Spleen (tissue), 11 donors: ENCODE data around the gene CCNA1. TPM values are rescaled to one million over a fixed set of nuclear protein-coding genes. Genes with fewer than 3 reads are reported as not detected.

Experiments
- DNase-seq: peaks from one replicate; pipeline ENCODE4 v3.0.0-alpha.2; 2020
- H3K27ac ChIP-seq, 8 donors: fragments of 200-600 bp; sonication (generic) in 7 of 8; 1 replicate in 4 of 8; 2 replicates in 4 of 8; pipeline versions ENCODE4 v1.5.0 to v1.8.0; 2016 to 2021; ENCODE audit warnings: inconsistent platforms in 4 of 8, mild to moderate bottlenecking in 4 of 8, moderate library complexity in 1 of 8
- H3K27me3 ChIP-seq, 7 donors: fragments of 200-600 bp; sonication (generic) in 6 of 7; replicated peaks in 1 of 7; 1 replicate in 4 of 7; 2 replicates in 3 of 7; pipeline versions ENCODE4 v1.5.0 to v1.8.0; 2016 to 2021; ENCODE audit warnings: inconsistent platforms in 3 of 7, mild to moderate bottlenecking in 1 of 7
- H3K36me3 ChIP-seq, 6 donors: fragments of 200-600 bp; sonication (generic) in 5 of 6; 1 replicate in 4 of 6; 2 replicates in 2 of 6; pipeline versions ENCODE4 v1.5.0 to v1.8.0; 2016 to 2021; ENCODE audit warnings: inconsistent platforms in 2 of 6
- H3K4me1 ChIP-seq, 6 donors: fragments of 200-600 bp; sonication (generic) in 5 of 6; 1 replicate in 3 of 6; 2 replicates in 3 of 6; pipeline versions ENCODE4 v1.5.0 to v1.8.0; 2016 to 2021; ENCODE audit warnings: inconsistent platforms in 3 of 6
- H3K4me3 ChIP-seq, 8 donors: fragments of 200-600 bp; sonication (generic) in 7 of 8; 1 replicate in 4 of 8; 2 replicates in 4 of 8; pipeline versions ENCODE4 v1.5.0 to v1.8.0; 2016 to 2021; ENCODE audit warnings: inconsistent platforms in 4 of 8, mild to moderate bottlenecking in 4 of 8, moderate library complexity in 2 of 8
- H3K9me3 ChIP-seq, 8 donors: fragments of 200-600 bp; sonication (generic) in 7 of 8; 1 replicate in 4 of 8; 2 replicates in 4 of 8; pipeline versions ENCODE4 v1.5.0 to v1.8.0; 2016 to 2021; ENCODE audit warnings: inconsistent platforms in 4 of 8
- CTCF ChIP-seq, 11 experiments: fragments of 200-600 bp in 7 of 11; fragments of 450-650 bp in 4 of 11; sonication (generic) in 4 of 11; IDR thresholded peaks in 8 of 11; conservative IDR thresholded peaks in 3 of 11; 1 replicate in 7 of 11; 2 replicates in 4 of 11; pipeline versions ENCODE4 v1.4.0 to v1.8.0; 2016 to 2021; ENCODE audit warnings: antibody characterized with exemption in 11 of 11, inconsistent platforms in 4 of 11, mild to moderate bottlenecking in 1 of 11
- POLR2A ChIP-seq, 3 donors: fragments of 450-650 bp; IDR thresholded peaks; one replicate each; pipeline ENCODE4 v1.5.1; 2017; ENCODE audit warnings: antibody characterized with exemption in 3 of 3, mild to moderate bottlenecking in 1 of 3
- POLR2AphosphoS5 ChIP-seq, 3 donors: sonication (generic); formaldehyde crosslinking; IDR thresholded peaks; one replicate each; pipeline ENCODE4 v1.5.1; 2017; ENCODE audit warnings: antibody characterized with exemption in 3 of 3
- WGBS, 5 donors: extraction: QIAGEN DNeasy Blood & Tissue Kit in 3 of 5; methylation state at CpG; one replicate each; pipeline versions ENCODE4 v1.1.5 to v1.1.7; 2013 to 2018; 5-methylcytosine and 5-hydroxymethylcytosine counted together
- intact Hi-C: fragments of 100-400 bp; cut with DNase I; formaldehyde crosslinking; loops from one replicate; pipeline ENCODE4 v1.15.0; 2023; ENCODE audit warnings: low total_unique reads
- polyA plus RNA-seq, 3 donors: library from polyadenylated mRNA; stranded (reverse); fragments of 200-250 nt; gene quantifications; one replicate each; pipeline ENCODE4 v1.2.1, GENCODE V29; 2013
- total RNA-seq, 7 donors: library from RNA; depleted of rRNA in 3 of 7; stranded (reverse); fragments of >200 nt in 3 of 7; fragmentation: NEBNext Ultra II Directional in 4 of 7; extraction: Animal tissue kit (Norgen Biotek cat#: 25700) in 4 of 7; gene quantifications; one replicate each; pipeline versions ENCODE4 v1.1.0 to v1.2.1, GENCODE V29; 2016 to 2021
- donor health status: healthy with polysubstance abuse.
- donor health status: DM: no; HTN: no; CAD: no; lungs with moderate emphysema.
- donor health status: DM: no; HTN: no; CAD: no.
- donor health status: Bipolar disorder and iron deficiency.
- donor health status: healthy.
- donor health status: DM: no; HTN: no; CAD: no.
- donor health status: DM: yes; HTN: yes; CAD: no.

Gene CCNA1
- total and polyA plus RNA-seq, 10 donors: 0.13 to 1.3 (median 0.46) TPM; not detected in 1

GRCh38 chr13:36430247-36431203 is 1.8 kb upstream of the CCNA1 start:
- Histone ChIP-seq H3K27ac (no peak overlapping the region), H3K4me1 (peaks cover 11 to 32% (median 23%) of the 10 kb centered on the region in 6 donors), H3K4me3 (peak overlapping the region in 1 of 8 donors; percentile 56), H3K27me3 (peaks cover 5 to 82% (median 39%) of the 10 kb centered on the region in 7 donors), H3K36me3 (no peaks in the 10 kb centered on the region), H3K9me3 (peaks cover 0 to 11% (median under 1%) of the 10 kb centered on the region in 8 donors)
- WGBS, 5 donors: 9 to 16% (median 10%) methylated on average over 32 to 34 of the region's 34 CpGs
- intact Hi-C loops: no loop called here
- TF ChIP-seq CTCF (IDR thresholded peaks at IDR 0.05 in 8 of 11, conservative IDR thresholded peaks at IDR 0.05 in 3 of 11): no peak
- TF ChIP-seq POLR2A (IDR thresholded peaks at IDR 0.05): no peak
- no peak for TF ChIP-seq POLR2AphosphoS5 (IDR thresholded peaks at IDR 0.05)
- no peak for DNase-seq

GRCh38 chr13:36431204-36432105 is 840 bp upstream of the CCNA1 start:
- Histone ChIP-seq H3K27me3 (peaks cover 5 to 79% (median 39%) of the 10 kb centered on the region in 7 donors), H3K36me3 (no peaks in the 10 kb centered on the region), H3K9me3 (peaks cover 0 to 3% (median 0%) of the 10 kb centered on the region in 8 donors), H3K27ac (no peak overlapping the region), H3K4me3 (peak overlapping the region; percentile 25 to 79 (median 50)), H3K4me1 (peaks cover 11 to 32% (median 23%) of the 10 kb centered on the region in 6 donors)
- intact Hi-C loops: no loop called here
- WGBS, 5 donors: 1 to 8% (median 2%) methylated on average over 22 to 85 of the region's 85 CpGs
- peak; percentile 83 for DNase-seq
- TF ChIP-seq POLR2AphosphoS5 (IDR thresholded peaks at IDR 0.05): no peak
- TF ChIP-seq CTCF (IDR thresholded peaks at IDR 0.05 in 8 of 11, conservative IDR thresholded peaks at IDR 0.05 in 3 of 11): no peak
- no peak for TF ChIP-seq POLR2A (IDR thresholded peaks at IDR 0.05)

- no peak overlapping the region for H3K27ac ChIP-seq
- 40 to 52% (median 49%) methylated on average over 4 of the region's 4 CpGs for WGBS, 5 donors
- H3K36me3 ChIP-seq: no peaks in the 10 kb centered on the region
- DNase-seq: no peak
- TF ChIP-seq POLR2A (IDR thresholded peaks at IDR 0.05) (no peak), CTCF (IDR thresholded peaks at IDR 0.05 in 8 of 11, conservative IDR thresholded peaks at IDR 0.05 in 3 of 11) (no peak), POLR2AphosphoS5 (IDR thresholded peaks at IDR 0.05) (no peak)
- no peaks in the 10 kb centered on the region for H3K9me3 ChIP-seq
- H3K4me3 ChIP-seq: no peak overlapping the region
- H3K27me3 ChIP-seq: peaks cover 0 to 34% (median 13%) of the 10 kb centered on the region in 7 donors
- H3K4me1 ChIP-seq: peaks cover 3 to 20% (median 11%) of the 10 kb centered on the region in 6 donors
- intact Hi-C loops: no loop called here
Observed at GRCh38 chr13:36436811-36437210, 4.5 kb downstream of the CCNA1 start.
